IPS DF 6.9 (cell line): ENCODE data around the gene HIBADH.
"Not testable (repeated sequence)": the region's sequence is repeated elsewhere in the genome, so short reads cannot be mapped to it uniquely, and the experiment has no call there.

Source experiments
- DNase-seq: peaks from one replicate; pipeline ENCODE4 v3.0.0-alpha.2; 2013; ENCODE audit warnings: low read depth, low spot score
- H3K27ac ChIP-seq: one replicate; pipeline ENCODE4 v1.5.1; 2013; ENCODE audit warnings: low read length, control low read depth
- H3K27me3 ChIP-seq: 2 replicates; pipeline ENCODE4 v1.6.1; 2013; ENCODE audit warnings: mild to moderate bottlenecking, low read length; ENCODE audit not compliant: control insufficient read depth, insufficient read depth
- H3K36me3 ChIP-seq: 2 replicates; pipeline ENCODE4 v1.6.1; 2013; ENCODE audit warnings: low read length; ENCODE audit not compliant: control insufficient read depth, insufficient read depth
- H3K4me1 ChIP-seq: 2 replicates; pipeline ENCODE4 v1.6.1; 2013; ENCODE audit warnings: low read length; ENCODE audit not compliant: control insufficient read depth, insufficient read depth
- H3K4me3 ChIP-seq: 2 replicates; pipeline ENCODE4 v1.5.1; 2013; ENCODE audit warnings: mild to moderate bottlenecking, low read length
- H3K9me3 ChIP-seq: 2 replicates; pipeline ENCODE4 v1.6.1; 2013; ENCODE audit warnings: low read length, inconsistent platforms; ENCODE audit not compliant: control insufficient read depth, insufficient read depth
- WGBS: extraction: QIAGEN DNeasy Blood & Tissue Kit; methylation state at CpG from one replicate; pipeline ENCODE4 v1.1.7; 2013; ENCODE audit warnings: mixed read lengths, missing lambda C conversion rate; ENCODE audit not compliant: insufficient read length, insufficient coverage; 5-methylcytosine and 5-hydroxymethylcytosine counted together

The HIBADH gene

DNA sequence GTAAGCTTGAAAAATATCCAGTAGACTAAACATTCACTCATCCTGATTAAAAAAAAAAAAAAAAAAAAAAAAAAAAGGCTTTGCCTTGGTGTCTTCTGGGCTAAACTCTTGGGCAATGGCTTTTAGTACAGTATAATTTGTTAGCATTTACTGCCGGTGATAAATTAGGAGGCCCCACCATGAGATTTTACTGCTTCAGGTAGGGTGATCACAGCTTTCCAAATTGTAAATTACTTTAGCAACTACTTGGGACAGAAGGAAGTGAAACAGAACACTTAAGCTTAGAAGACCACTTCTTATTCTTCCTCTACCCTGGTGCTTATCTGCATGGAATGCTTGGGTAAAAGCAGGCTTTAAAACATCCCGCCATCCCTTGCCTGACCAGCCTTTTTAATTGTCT, 152.1 kb downstream of the HIBADH start:
- Histone ChIP-seq H3K4me1 (no peaks in the 10 kb centered on the region), H3K4me3 (no peak overlapping the region), H3K9me3 (no peaks in the 10 kb centered on the region), H3K27me3 (no peaks in the 10 kb centered on the region), H3K36me3 (no peaks in the 10 kb centered on the region), H3K27ac (no peak overlapping the region)
- no peak for DNase-seq
- WGBS = no CpG with 5 or more reads among the region's 2 CpGs

DNA sequence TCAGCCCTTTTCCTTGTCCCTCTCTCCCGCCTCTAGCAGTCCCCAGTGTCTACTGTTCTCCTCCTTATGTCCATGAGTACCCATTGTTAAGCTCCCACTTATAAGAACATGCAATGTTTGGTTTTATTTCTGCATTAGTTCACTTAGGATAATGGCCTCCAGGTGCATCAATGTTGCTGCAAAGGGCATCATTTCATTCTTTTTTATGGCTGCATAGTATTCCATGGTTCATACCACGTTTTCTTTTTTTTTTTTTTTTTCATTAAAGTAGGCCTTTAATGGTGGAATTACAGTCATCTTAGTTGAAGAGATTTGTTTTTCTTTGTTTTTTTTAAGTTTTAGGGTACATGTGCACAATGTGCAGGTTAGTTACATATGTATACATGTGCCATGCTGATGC, 160.8 kb downstream of the HIBADH start:
- not testable (repeated sequence) for H3K4me1 ChIP-seq, H3K9me3 ChIP-seq, H3K36me3 ChIP-seq, H3K27ac ChIP-seq, H3K4me3 ChIP-seq, H3K27me3 ChIP-seq, DNase-seq
- no CpG with 5 or more reads among the region's 2 CpGs for WGBS

DNA sequence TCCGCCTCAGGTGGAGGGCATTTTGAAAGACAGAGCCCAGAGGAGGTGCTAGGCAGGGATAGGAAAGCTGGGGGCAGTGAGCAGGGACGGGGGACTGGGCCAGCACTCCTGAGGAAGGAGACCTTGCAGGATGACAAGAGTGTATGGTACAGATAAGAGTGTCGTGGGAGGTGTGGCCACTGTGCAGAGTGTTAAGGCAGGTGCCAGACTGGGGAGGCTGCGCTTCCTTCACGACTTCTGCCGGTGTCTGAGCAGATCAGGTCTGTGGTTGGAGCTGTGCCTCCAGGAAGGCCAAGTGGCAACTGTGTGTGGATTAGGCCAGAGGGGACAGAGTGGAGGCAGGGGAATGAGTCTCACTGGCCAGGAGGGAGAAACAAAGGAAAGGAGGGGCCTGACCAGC, 161.7 kb downstream of the HIBADH start:
- Histone ChIP-seq H3K27me3 (no peaks in the 10 kb centered on the region), H3K4me1 (no peaks in the 10 kb centered on the region), H3K27ac (no peak overlapping the region), H3K4me3 (no peak overlapping the region), H3K9me3 (no peaks in the 10 kb centered on the region), H3K36me3 (no peaks in the 10 kb centered on the region)
- no CpG with 5 or more reads among the region's 6 CpGs for WGBS
- no peak for DNase-seq

DNA sequence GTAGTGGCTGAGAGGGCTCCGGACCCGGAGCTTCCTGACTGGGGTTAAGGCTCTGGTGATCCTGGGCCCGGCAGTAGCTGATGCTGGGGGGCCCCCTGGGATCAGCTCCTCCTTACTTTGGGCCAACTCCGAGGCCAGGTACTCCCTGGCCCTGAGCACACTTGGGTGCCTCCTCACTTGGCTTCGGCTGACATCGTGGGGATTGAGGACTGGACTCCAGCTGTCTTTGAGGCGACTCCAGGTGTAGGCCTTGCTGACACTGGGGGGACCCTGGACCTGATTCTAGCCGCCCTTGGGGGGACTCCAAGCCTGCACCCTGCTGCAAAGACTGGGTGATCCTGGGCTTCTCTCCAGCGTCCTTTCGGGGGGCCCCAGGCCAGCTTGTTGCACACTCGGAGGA, 170.5 kb downstream of the HIBADH start:
- no peaks in the 10 kb centered on the region for H3K9me3 ChIP-seq
- no peaks in the 10 kb centered on the region for H3K4me1 ChIP-seq
- no peaks in the 10 kb centered on the region for H3K36me3 ChIP-seq
- no peak for DNase-seq
- no peak overlapping the region for H3K27ac ChIP-seq
- H3K4me3 ChIP-seq = no peak overlapping the region
- no CpG with 5 or more reads among the region's 11 CpGs for WGBS
- H3K27me3 ChIP-seq = peaks cover 2% of the 10 kb centered on the region

DNA sequence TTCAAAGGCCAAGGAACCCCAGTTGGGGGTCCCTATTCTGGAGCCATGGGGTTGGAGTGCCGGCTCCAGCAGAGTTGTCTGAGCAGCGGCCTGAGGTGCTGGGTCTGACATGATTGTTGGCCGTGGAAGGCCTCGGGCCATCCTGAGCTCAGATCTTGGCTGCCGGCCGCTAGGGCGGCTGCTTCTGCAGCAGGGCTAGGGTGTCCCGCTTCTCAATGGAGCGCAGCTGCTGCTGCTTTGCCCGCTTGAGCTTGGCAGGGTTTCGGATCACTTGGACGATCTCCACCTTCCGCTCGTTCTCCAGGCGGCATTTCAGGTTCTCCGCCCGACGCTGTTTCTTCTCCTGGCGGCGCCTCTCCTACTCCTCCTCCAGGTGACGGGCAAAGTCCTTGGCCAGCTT, 171.1 kb downstream of the HIBADH start:
- Histone ChIP-seq H3K27ac (no peak overlapping the region), H3K36me3 (no peaks in the 10 kb centered on the region), H3K4me3 (no peak overlapping the region), H3K4me1 (no peaks in the 10 kb centered on the region), H3K27me3 (peaks cover 2% of the 10 kb centered on the region), H3K9me3 (no peaks in the 10 kb centered on the region)
- DNase-seq = no peak
- no CpG with 5 or more reads among the region's 21 CpGs for WGBS

DNA sequence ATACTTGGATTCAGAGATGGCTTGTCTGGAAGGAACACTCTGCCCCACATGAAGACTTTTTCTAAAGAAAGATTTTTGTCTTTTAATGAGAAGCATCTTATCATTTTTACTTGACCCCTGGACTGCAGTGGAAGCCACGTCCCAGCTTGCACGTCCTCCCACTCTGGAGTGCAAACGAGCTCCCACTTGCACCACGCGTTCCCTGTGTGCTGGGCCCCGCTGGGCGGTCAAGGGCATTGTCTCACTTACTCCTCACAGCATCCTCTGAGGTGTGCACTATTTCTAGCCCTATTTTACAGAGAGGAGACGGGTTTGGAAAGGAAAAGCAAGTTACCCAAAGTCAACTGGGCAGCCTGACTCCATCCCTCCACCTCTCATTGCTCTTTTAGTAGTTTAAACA, 175.2 kb downstream of the HIBADH start:
- Histone ChIP-seq H3K4me3 (no peak overlapping the region), H3K4me1 (no peaks in the 10 kb centered on the region), H3K27me3 (peaks cover 2% of the 10 kb centered on the region), H3K9me3 (no peaks in the 10 kb centered on the region), H3K36me3 (no peaks in the 10 kb centered on the region), H3K27ac (no peak overlapping the region)
- DNase-seq = no peak
- no CpG with 5 or more reads among the region's 8 CpGs for WGBS

DNA sequence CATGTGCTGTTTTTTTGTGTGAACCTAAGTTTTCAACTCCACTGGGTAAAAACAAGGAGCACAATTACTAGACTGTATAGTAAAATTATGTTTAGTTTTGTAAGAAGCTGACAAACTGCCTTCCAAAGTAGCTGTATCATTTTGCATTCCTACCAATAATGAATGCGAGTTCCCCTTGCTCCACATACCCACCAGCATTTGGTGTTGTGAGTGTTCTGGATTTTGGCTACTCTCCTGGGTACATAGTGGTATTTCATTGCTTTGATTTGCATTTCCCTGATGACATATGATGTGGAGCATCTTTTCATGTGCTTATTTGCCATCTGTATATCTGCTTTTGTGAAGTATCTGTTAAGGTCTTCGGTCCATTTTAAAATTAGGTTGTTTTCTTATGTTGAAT, 178.2 kb downstream of the HIBADH start:
- WGBS = no CpG with 5 or more reads among the region's 2 CpGs
- Histone ChIP-seq H3K4me3 (no peak overlapping the region), H3K36me3 (no peaks in the 10 kb centered on the region), H3K27ac (no peak overlapping the region), H3K4me1 (no peaks in the 10 kb centered on the region), H3K27me3 (peaks cover 2% of the 10 kb centered on the region; the same call in 1 of the 2 replicates), H3K9me3 (no peaks in the 10 kb centered on the region)
- DNase-seq = no peak

DNA sequence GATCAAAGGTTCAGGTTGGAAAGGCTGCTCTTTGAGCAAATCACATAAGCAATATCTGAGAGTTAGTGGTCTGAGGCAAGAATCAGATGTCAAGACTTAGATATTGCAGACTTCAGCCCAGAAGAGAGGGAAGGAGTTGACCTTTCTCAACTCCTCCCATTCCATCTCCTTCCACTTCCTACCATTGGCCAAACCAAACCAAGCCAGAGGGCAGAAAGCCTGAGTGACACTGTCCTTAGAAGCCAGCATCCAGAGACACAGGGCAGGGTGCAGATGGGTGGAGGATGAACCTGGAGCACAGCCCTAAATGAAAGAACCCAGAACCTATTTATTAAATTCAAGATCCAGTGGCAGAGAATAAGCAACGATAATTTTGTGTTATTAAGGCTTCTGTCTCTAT, 180.5 kb downstream of the HIBADH start:
- DNase-seq = no peak
- Histone ChIP-seq H3K27me3 (no peaks in the 10 kb centered on the region), H3K4me3 (no peak overlapping the region), H3K36me3 (no peaks in the 10 kb centered on the region), H3K27ac (no peak overlapping the region), H3K4me1 (no peaks in the 10 kb centered on the region), H3K9me3 (no peaks in the 10 kb centered on the region)
- no CpG with 5 or more reads among the region's 1 CpG for WGBS

DNA sequence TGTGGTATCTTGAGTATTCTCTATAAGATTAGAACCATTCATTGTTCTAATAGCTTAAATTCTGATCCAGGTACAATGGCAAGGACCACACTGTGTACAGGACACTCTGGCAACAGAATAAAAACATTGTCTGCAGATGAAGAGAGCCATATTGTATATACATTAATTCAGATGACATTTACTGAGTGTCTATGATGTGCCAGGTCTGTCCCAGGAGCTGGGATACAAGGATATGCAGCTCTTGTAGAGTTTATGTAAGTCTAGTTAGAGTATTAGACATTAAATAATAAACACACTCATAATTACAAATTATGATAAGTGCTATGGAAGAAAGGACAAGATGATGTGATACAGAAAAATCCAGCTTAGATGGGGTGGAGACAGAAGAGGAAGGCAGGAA, 184.1 kb downstream of the HIBADH start:
- Histone ChIP-seq H3K4me1 (no peaks in the 10 kb centered on the region), H3K27me3 (no peaks in the 10 kb centered on the region), H3K4me3 (no peak overlapping the region), H3K36me3 (no peaks in the 10 kb centered on the region), H3K27ac (no peak overlapping the region), H3K9me3 (no peaks in the 10 kb centered on the region)
- no peak for DNase-seq

DNA sequence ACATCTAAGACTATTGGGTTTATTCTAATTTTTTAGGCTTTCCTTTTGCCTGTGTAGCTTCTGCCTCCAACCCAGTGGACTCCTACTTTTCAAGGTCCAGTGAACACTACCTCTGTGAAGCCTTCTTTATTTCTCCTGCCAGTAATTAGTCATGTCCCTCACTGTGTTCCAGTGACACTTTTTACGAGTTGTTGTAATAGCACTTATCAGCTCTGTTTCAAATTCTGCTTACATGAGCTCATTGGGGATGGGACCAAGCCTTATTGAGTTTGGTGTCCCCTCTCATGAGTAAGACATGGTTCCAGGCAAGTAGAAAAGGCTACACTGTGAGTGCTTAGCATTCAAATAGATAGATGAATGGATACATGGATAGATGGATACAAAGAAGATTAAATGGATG, 184.6 kb downstream of the HIBADH start:
- no CpG with 5 or more reads among the region's 1 CpG for WGBS
- H3K36me3 ChIP-seq = no peaks in the 10 kb centered on the region
- no peaks in the 10 kb centered on the region for H3K4me1 ChIP-seq
- no peak overlapping the region for H3K27ac ChIP-seq
- no peak for DNase-seq
- H3K27me3 ChIP-seq = no peaks in the 10 kb centered on the region
- H3K9me3 ChIP-seq = no peaks in the 10 kb centered on the region
- H3K4me3 ChIP-seq = no peak overlapping the region

DNA sequence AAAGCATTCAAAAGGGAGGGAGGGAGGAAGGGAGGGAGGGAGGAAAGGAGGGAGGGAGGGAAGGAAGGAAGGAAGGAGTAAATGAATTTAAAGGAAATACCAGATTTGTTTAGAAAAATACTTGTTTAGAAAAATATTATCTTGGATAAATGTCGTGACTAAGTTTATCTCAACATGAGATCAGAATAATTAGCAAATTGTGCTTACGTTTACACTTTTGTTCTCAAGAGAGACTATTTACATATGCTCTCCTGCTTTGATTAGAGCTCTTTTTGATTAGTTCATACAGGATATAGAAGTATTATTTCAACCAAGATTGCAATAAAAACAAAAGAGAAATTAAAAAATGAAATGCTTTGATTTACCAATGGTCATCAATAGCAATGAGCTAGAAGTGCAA, 186.2 kb downstream of the HIBADH start:
- Histone ChIP-seq H3K4me3 (no peak overlapping the region), H3K4me1 (no peaks in the 10 kb centered on the region), H3K27ac (no peak overlapping the region), H3K36me3 (no peaks in the 10 kb centered on the region), H3K27me3 (no peaks in the 10 kb centered on the region), H3K9me3 (no peaks in the 10 kb centered on the region)
- no CpG with 5 or more reads among the region's 2 CpGs for WGBS
- DNase-seq = no peak
